Measurements from ENCODE around the gene PROX1.

GRCh38 chr1:213960963-213961362, 26.8 kb upstream of the PROX1 start:
- TF ChIP-seq BHLHE40 (IDR thresholded peaks at IDR 0.05; ENCODE audit: borderline replicate concordance), result no peak
- no peak for TF ChIP-seq FOXM1 (IDR thresholded peaks at IDR 0.05; ENCODE audit: borderline replicate concordance)
- no peak for TF ChIP-seq ARNT (IDR thresholded peaks at IDR 0.05)
- TF ChIP-seq ELF4 (IDR thresholded peaks at IDR 0.05), result no peak
- TF ChIP-seq TARDBP (IDR thresholded peaks at IDR 0.05), result no peak
- TF ChIP-seq HDGF (IDR thresholded peaks at IDR 0.05; ENCODE audit: borderline replicate concordance), result no peak

All from HEK293T (cell line).